ENCODE measurements around the gene SUN3.
A peak's percentile ranks its signal among the peaks of the same experiment; 100 is the strongest.
"Not testable (repeated sequence)": the region's sequence is repeated elsewhere in the genome, so short reads cannot be mapped to it uniquely, and the experiment has no call there.

Gene SUN3

DNA sequence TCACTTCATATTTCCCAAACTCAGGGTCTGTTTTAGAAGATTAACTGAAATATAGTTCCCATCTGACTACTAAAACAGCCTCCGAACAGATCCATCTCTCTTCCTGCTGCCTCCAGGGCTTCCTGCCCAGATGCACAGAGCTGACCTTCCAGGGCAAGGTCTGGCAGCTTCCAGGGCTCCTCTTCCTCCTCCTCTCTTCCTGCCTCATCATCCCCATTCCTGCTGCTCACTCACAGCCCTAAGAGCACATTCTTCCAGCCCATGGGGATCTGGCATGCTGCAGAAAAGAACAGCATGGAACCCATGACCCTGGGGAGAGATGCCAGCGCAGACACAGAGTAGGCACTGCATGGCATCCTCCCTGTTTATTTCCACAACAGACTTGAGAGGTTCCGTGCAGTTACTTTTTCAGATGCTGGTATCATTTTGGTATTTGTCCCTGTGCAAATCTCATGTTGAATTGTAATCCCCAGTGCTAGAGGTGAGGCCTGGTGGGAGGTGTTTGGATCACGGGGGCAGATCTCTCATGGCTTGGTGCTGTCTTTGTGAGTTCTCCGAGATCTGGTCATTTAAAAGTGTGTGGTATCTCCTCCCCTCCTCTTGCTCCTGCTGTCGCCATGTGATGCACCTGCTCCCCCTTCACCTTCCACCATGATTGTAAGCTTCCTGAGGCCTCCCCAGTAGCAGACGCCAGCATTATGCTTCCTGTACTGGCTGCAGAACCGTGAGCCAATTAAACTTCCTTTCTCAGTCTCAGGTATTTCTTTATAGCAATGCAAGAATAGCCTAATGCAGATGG, 85.0 kb downstream of the SUN3 start:
- peak; percentile 17 for DNase-seq (ENCODE audit: low read depth)

GRCh38 chr7:47942651-47943050, 86.3 kb downstream of the SUN3 start:
- not testable (repeated sequence) for DNase-seq (ENCODE audit: low read depth)

- no peak for DNase-seq (ENCODE audit: low read depth)
Observed at GRCh38 chr7:47942132-47942531, 86.8 kb downstream of the SUN3 start.

DNA sequence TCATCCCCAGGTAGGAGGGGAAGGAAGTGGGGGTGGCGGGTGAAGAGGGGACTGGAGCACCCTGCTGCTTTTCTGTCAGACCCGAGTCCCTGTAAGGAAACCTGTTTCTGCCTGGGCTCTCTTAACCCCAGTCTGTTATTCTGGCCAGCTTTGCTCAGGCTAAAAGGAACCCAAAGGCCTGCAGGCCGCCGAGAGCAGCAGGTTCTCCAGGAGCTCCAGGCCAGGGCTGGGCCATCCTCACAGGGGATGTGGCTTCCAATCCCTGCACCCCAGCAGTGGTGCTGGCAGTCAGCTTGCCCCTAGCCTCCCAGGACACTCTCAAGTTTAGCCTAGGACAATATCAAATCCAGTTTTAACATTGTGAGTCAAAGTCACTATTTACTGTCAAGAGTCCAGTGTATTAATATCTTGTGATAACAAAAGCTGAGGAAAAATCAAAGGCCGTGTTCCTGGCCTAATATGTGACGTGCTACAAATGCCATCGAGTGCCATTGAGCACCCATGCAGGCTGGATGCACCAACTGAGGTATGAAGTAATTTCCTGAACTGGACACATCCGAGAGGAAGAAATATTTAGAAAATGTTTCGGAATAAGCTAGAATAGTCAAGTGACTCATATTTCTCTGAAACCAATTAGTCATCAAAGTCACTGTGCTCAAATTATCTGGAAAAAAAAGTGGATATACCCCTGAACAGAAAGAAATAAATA, 87.6 kb downstream of the SUN3 start:
- peak; percentile 92 for DNase-seq (ENCODE audit: low read depth)

DNA sequence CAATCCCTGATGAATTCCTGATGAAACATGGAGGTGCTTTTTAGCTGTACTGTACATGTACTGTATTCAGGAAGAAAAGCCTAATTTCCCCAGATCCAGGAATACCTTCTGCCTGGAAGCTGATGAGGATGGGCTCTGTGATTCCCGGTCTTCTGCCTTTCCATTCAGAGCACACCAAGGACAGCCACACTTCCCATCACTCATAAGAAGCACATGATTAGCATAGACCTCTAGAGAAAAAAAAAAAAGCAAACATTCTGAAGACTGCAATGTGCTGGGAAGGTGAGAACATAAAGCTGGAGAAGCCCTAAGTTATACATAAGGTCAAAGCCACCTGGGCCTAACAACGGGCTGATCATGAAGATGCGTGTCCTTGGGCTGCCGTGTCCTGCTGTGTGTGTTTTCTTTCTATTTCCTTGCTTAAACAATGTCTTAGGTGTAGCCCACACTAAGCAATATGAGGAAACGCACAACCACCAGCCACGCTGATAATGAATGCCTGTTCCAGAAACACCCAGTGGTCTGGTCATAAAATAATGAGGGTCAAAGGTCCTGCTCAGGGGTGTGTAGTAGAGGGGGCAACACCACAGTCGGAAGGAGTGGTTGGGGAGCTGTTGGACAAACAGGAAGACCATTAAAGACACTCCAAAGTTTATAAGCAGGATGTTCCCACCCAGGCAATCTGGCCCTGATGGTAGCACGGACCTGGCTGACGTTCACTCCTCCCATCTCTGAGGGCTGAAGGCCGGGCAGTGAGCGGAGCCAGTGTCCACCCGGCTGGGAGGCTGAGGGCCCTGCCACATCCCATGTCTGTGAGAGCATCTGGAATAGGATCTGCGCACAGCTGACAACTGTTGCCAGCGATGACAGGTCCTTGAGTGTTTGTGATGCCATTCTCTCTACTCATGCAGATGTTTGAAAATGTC, 88.6 kb downstream of the SUN3 start:
- DNase-seq (ENCODE audit: low read depth): peak; percentile 65

- no peak for DNase-seq (ENCODE audit: low read depth)
Observed at GRCh38 chr7:47939425-47940036, 89.4 kb downstream of the SUN3 start.

DNA sequence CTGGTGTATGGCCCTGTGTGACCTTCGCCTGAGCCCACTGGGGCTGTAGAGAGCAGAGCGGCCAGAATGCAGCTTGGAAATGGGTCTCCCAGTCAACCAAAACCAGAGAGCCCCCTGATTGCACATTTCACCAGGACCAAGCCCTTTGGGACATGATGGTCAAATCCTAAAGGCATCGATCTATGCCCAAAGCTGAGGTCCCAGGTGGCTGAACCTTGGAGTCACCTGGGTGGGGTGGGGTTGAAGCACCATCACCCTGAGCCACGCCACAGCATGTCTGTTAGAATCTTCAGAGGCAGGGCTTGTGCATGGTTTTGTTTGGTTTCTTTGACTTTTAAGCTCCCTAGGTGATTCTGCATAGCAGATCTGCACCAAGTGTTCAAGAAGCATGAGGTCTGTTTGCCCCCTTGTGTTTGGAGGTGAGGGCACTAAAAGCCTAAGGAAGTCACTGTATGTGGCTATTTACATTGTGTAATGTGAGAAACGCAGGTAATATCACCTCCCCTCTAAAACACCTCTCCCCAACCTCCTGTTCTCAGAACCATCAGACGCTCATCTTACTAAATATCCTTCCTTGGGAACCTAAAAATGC, 90.2 kb downstream of the SUN3 start:
- DNase-seq (ENCODE audit: low read depth): peak; percentile 26

- DNase-seq (ENCODE audit: low read depth): no peak
Observed at GRCh38 chr7:47937711-47938573, 91.0 kb downstream of the SUN3 start.
